ENCODE results near the gene RNF207. TPM values are rescaled to one million over a fixed set of nuclear protein-coding genes. Genes with fewer than 3 reads are reported as not detected.

Gene RNF207
- total and polyA plus RNA-seq, 2 donors: 3.0 to 18.8 TPM

- H3K9me3 ChIP-seq (ENCODE audit: control insufficient read depth in 2 of 2, insufficient read depth in 1 of 2, low read length in 1 of 2): no peaks in the 10 kb centered on the region
- peaks cover 0 to 3% of the 10 kb centered on the region in 2 donors for H3K4me1 ChIP-seq (ENCODE audit: control insufficient read depth in 2 of 2, insufficient read depth in 2 of 2, low read length in 2 of 2)
- WGBS: 96% methylated on average over 8 of the region's 8 CpGs
- no peak overlapping the region for H3K4me3 ChIP-seq (ENCODE audit: low read length in 2 of 2)
- no peak for DNase-seq (ENCODE audit: low read depth in 6 of 9, low spot score in 9 of 9)
- no peak overlapping the region for H3K27ac ChIP-seq (ENCODE audit: low read depth in 1 of 2, low read length in 1 of 2)
- H3K36me3 ChIP-seq (ENCODE audit: control insufficient read depth in 2 of 2, insufficient read depth in 2 of 2, low read length in 1 of 2): peaks cover 47 to 52% of the 10 kb centered on the region in 2 donors
- no peaks in the 10 kb centered on the region for H3K27me3 ChIP-seq (ENCODE audit: control insufficient read depth in 2 of 2, insufficient read depth in 1 of 2, low read length in 1 of 2)
These were observed 17.5 kb upstream of the RNF207 start for GRCh38 chr1:6188466-6188865.

GRCh38 chr1:6191968-6192367 lies 14.0 kb upstream of the RNF207 start:
- Histone ChIP-seq H3K9me3 (ENCODE audit: control insufficient read depth in 2 of 2, insufficient read depth in 1 of 2, low read length in 1 of 2) (no peaks in the 10 kb centered on the region), H3K4me1 (ENCODE audit: control insufficient read depth in 2 of 2, insufficient read depth in 2 of 2, low read length in 2 of 2) (no peaks in the 10 kb centered on the region), H3K27me3 (ENCODE audit: control insufficient read depth in 2 of 2, insufficient read depth in 1 of 2, low read length in 1 of 2) (no peaks in the 10 kb centered on the region), H3K4me3 (ENCODE audit: low read length in 2 of 2) (no peak overlapping the region), H3K36me3 (ENCODE audit: control insufficient read depth in 2 of 2, insufficient read depth in 2 of 2, low read length in 1 of 2) (peaks cover 54 to 63% of the 10 kb centered on the region in 2 donors), H3K27ac (ENCODE audit: low read depth in 1 of 2, low read length in 1 of 2) (no peak overlapping the region)
- no peak for DNase-seq (ENCODE audit: low read depth in 6 of 9, low spot score in 9 of 9)
- WGBS: 100% methylated on average over 1 of the region's 1 CpG

- Histone ChIP-seq H3K27ac (ENCODE audit: low read depth in 1 of 2, low read length in 1 of 2) (no peak overlapping the region), H3K4me3 (ENCODE audit: low read length in 2 of 2) (peak overlapping the region; percentile 81 to 82), H3K4me1 (ENCODE audit: control insufficient read depth in 2 of 2, insufficient read depth in 2 of 2, low read length in 2 of 2) (peaks cover 9 to 12% of the 10 kb centered on the region in 2 donors), H3K9me3 (ENCODE audit: control insufficient read depth in 2 of 2, insufficient read depth in 1 of 2, low read length in 1 of 2) (no peaks in the 10 kb centered on the region), H3K27me3 (ENCODE audit: control insufficient read depth in 2 of 2, insufficient read depth in 1 of 2, low read length in 1 of 2) (peaks cover 0 to 5% of the 10 kb centered on the region in 2 donors), H3K36me3 (ENCODE audit: control insufficient read depth in 2 of 2, insufficient read depth in 2 of 2, low read length in 1 of 2) (peaks cover 27 to 34% of the 10 kb centered on the region in 2 donors)
- DNase-seq (ENCODE audit: low read depth in 6 of 9, low spot score in 9 of 9): no peak
- WGBS: 93% methylated on average over 6 of the region's 6 CpGs
These were observed 8.0 kb upstream of the RNF207 start for GRCh38 chr1:6197746-6198427.

DNA sequence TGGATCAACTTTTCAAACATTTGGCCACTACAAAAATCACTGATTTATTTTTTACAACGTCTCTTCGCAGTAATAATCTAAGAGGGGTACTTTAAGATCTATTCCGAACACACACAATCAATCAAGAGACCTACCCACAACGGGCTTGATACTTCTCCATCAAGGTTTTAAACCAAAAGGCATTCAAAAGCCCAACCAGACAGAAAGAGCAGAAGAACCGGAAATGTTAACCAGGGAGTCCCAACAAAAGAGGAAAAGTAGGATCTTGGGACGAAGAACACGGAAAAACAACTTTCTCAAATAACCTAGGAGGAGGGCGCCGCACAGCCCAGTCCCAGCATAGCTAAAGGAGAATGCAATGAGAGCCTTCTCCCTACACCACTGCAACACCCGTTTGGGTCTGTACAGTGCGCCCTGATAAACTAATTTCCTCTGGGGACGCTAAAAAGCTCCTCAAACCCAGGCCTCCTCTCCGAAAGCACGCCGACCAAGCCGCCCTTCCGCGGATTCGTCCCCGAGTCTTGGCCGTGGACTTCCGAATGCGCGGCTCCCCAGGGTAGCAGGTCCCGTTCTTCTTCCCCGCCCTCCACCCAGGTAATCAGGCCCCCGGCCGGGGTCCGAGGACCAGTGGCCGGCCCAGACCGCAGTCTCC lies 7.1 kb upstream of the RNF207 start:
- no peak for DNase-seq (ENCODE audit: low read depth in 6 of 9, low spot score in 9 of 9)
- H3K4me1 ChIP-seq (ENCODE audit: control insufficient read depth in 2 of 2, insufficient read depth in 2 of 2, low read length in 2 of 2): peaks cover 9 to 12% of the 10 kb centered on the region in 2 donors
- 1% methylated on average over 31 of the region's 31 CpGs for WGBS

GRCh38 chr1:6199298-6200187 lies 6.4 kb upstream of the RNF207 start, which contains the start of gene RPL22:
Gene RPL22, minus strand, starts transcription at chr1:6199595. Its CDS starts 22 bp downstream, at chr1:6199573.
- peak within 1 kb of the TSS; percentile 72 to 87 for H3K27ac ChIP-seq (ENCODE audit: low read depth in 1 of 2, low read length in 1 of 2)
- H3K36me3 ChIP-seq (ENCODE audit: control insufficient read depth in 2 of 2, insufficient read depth in 2 of 2, low read length in 1 of 2): peaks cover 12 to 20% of the 10 kb centered on the region in 2 donors
- peak; percentile 93 to 99 (median 98) for DNase-seq (ENCODE audit: low read depth in 6 of 9, low spot score in 9 of 9)
- peaks cover 9 to 12% of the 10 kb centered on the region in 2 donors for H3K4me1 ChIP-seq (ENCODE audit: control insufficient read depth in 2 of 2, insufficient read depth in 2 of 2, low read length in 2 of 2)
- H3K27me3 ChIP-seq (ENCODE audit: control insufficient read depth in 2 of 2, insufficient read depth in 1 of 2, low read length in 1 of 2): peaks cover 0 to 11% of the 10 kb centered on the region in 2 donors
- no peaks in the 10 kb centered on the region for H3K9me3 ChIP-seq (ENCODE audit: control insufficient read depth in 2 of 2, insufficient read depth in 1 of 2, low read length in 1 of 2)
- H3K4me3 ChIP-seq (ENCODE audit: low read length in 2 of 2): peak within 1 kb of the TSS; percentile 81 to 82
- WGBS: 3% methylated on average over 53 of the region's 53 CpGs

More for the DNA sequence above, 7.1 kb upstream of the RNF207 start:
- H3K4me3 ChIP-seq (ENCODE audit: low read length in 2 of 2): peak overlapping the region; percentile 81 to 82
- no peaks in the 10 kb centered on the region for H3K9me3 ChIP-seq (ENCODE audit: control insufficient read depth in 2 of 2, insufficient read depth in 1 of 2, low read length in 1 of 2)
- peak overlapping the region; percentile 38 to 87 for H3K27ac ChIP-seq (ENCODE audit: low read depth in 1 of 2, low read length in 1 of 2)
- H3K36me3 ChIP-seq (ENCODE audit: control insufficient read depth in 2 of 2, insufficient read depth in 2 of 2, low read length in 1 of 2): peaks cover 20 to 25% of the 10 kb centered on the region in 2 donors
- peaks cover 0 to 6% of the 10 kb centered on the region in 2 donors for H3K27me3 ChIP-seq (ENCODE audit: control insufficient read depth in 2 of 2, insufficient read depth in 1 of 2, low read length in 1 of 2)

DNA sequence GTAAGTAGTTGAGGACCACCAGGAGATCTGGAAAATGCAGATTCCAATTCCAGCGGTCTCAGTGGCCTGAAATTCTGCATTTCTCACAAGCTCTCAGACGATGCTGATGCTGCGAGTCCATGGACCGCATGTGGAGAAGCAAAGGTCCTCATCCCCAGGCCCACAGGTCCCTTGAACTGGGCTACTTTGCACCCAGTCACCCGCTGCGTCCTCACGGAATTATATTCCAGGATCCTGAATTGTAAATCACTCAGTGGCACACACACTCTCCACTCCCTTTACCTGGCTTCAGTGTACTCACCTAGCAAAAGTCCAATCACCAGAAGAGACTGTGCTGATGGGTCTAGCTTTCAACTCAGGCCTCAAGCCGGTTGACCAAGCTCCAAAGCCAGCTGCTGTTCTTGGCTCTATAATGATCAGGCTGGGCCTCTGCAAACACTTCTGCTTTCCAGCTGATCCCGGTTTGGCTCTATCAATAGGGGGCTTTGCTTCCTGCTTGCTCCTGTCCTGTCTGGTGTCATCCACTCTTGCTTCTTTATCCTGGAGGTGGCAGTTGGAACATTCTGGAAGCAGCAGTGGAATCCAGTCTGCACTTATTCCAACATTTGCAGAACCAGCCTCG lies 5.6 kb upstream of the RNF207 start:
- Histone ChIP-seq H3K36me3 (ENCODE audit: control insufficient read depth in 2 of 2, insufficient read depth in 2 of 2, low read length in 1 of 2) (peaks cover 10 to 17% of the 10 kb centered on the region in 2 donors), H3K27me3 (ENCODE audit: control insufficient read depth in 2 of 2, insufficient read depth in 1 of 2, low read length in 1 of 2) (peaks cover 6 to 19% of the 10 kb centered on the region in 2 donors), H3K27ac (ENCODE audit: low read depth in 1 of 2, low read length in 1 of 2) (peak overlapping the region; percentile 32 to 72), H3K4me3 (ENCODE audit: low read length in 2 of 2) (peak overlapping the region; percentile 81 to 82), H3K9me3 (ENCODE audit: control insufficient read depth in 2 of 2, insufficient read depth in 1 of 2, low read length in 1 of 2) (no peaks in the 10 kb centered on the region), H3K4me1 (ENCODE audit: control insufficient read depth in 2 of 2, insufficient read depth in 2 of 2, low read length in 2 of 2) (peaks cover 13 to 14% of the 10 kb centered on the region in 2 donors)
- 88% methylated on average over 10 of the region's 10 CpGs for WGBS
- DNase-seq (ENCODE audit: low read depth in 6 of 9, low spot score in 9 of 9): no peak

DNA sequence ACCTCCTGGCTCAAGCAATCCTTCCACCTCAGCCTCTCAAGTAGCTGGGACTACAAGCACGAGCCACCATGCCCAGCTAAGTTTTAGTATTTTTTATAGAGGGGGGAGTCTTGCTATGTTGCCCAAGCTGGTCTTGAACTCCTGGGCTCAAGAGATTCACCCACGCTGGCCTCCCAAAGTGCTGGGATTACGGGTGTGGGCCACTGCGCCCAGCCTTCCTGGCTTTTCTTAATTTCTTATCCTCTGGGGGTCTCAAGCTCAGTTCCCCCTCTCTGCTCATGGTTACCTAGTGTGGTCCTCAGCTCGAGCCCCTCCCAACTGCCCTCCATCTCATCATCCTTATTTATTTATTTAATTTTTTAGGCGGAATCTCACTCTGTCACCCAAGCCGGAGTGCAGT lies 3.7 kb upstream of the RNF207 start:
- no peak for DNase-seq (ENCODE audit: low read depth in 6 of 9, low spot score in 9 of 9)
- 94% methylated on average over 7 of the region's 7 CpGs for WGBS
- Histone ChIP-seq H3K4me3 (ENCODE audit: low read length in 2 of 2) (no peak overlapping the region), H3K9me3 (ENCODE audit: control insufficient read depth in 2 of 2, insufficient read depth in 1 of 2, low read length in 1 of 2) (no peaks in the 10 kb centered on the region), H3K27me3 (ENCODE audit: control insufficient read depth in 2 of 2, insufficient read depth in 1 of 2, low read length in 1 of 2) (peaks cover 26 to 38% of the 10 kb centered on the region in 2 donors), H3K36me3 (ENCODE audit: control insufficient read depth in 2 of 2, insufficient read depth in 2 of 2, low read length in 1 of 2) (peaks cover 2 to 3% of the 10 kb centered on the region in 2 donors), H3K27ac (ENCODE audit: low read depth in 1 of 2, low read length in 1 of 2) (no peak overlapping the region), H3K4me1 (ENCODE audit: control insufficient read depth in 2 of 2, insufficient read depth in 2 of 2, low read length in 2 of 2) (peaks cover 13 to 14% of the 10 kb centered on the region in 2 donors)

DNA sequence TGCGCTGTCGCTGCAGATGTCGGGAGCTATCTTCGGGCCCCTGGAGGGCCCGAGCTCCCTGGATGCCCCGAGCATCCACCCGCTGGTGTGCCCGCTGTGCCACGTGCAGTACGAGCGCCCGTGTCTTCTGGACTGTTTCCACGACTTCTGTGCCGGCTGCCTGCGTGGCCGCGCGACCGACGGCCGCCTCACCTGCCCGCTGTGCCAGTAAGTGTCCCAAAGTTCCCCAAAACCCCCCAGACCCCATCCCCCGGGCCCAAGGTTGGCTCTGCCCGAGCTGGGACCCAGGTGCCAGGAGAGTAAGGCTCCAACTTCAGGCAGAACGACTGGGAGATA lies 569 bp downstream of the RNF207 start:
- Histone ChIP-seq H3K4me1 (ENCODE audit: control insufficient read depth in 2 of 2, insufficient read depth in 2 of 2, low read length in 2 of 2) (peaks cover 4 to 9% of the 10 kb centered on the region in 2 donors), H3K9me3 (ENCODE audit: control insufficient read depth in 2 of 2, insufficient read depth in 1 of 2, low read length in 1 of 2) (no peaks in the 10 kb centered on the region), H3K36me3 (ENCODE audit: control insufficient read depth in 2 of 2, insufficient read depth in 2 of 2, low read length in 1 of 2) (no peaks in the 10 kb centered on the region), H3K27ac (ENCODE audit: low read depth in 1 of 2, low read length in 1 of 2) (no peak overlapping the region), H3K4me3 (ENCODE audit: low read length in 2 of 2) (peak overlapping the region in 1 of 2 donors; percentile 39), H3K27me3 (ENCODE audit: control insufficient read depth in 2 of 2, insufficient read depth in 1 of 2, low read length in 1 of 2) (peaks cover 57 to 80% of the 10 kb centered on the region in 2 donors)
- 11% methylated on average over 25 of the region's 25 CpGs for WGBS
- DNase-seq (ENCODE audit: low read depth in 6 of 9, low spot score in 9 of 9): no peak
